DOHH2 (cell line): ENCODE measurements around the gene CPSF4L.

Experiments used
- H3F3A ChIP-seq: fragments of 200-600 bp; sonication (generic), shearing (Covaris generic); 2 replicates; pipeline ENCODE4 v1.6.0; 2016; ENCODE audit warnings: antibody characterized with exemption, mild to moderate bottlenecking; ENCODE audit not compliant: control insufficient read depth, insufficient read depth
- H3K27ac ChIP-seq: fragments of 200-600 bp; sonication (generic); 2 replicates; pipeline ENCODE4 v1.5.1; 2014; ENCODE audit warnings: low read depth, mild to moderate bottlenecking, low read length, moderate library complexity
- H3K27me3 ChIP-seq: fragments of 200-600 bp; sonication (generic); 2 replicates; pipeline ENCODE4 v1.6.1; 2014; ENCODE audit warnings: mild to moderate bottlenecking, low read length, mixed read lengths; ENCODE audit not compliant: control insufficient read depth
- H3K36me3 ChIP-seq: fragments of 200-600 bp; sonication (generic); 2 replicates; pipeline ENCODE4 v1.6.1; 2014; ENCODE audit warnings: mild to moderate bottlenecking, low read length, moderate library complexity, mixed read lengths; ENCODE audit not compliant: control insufficient read depth
- H3K4me1 ChIP-seq: fragments of 200-600 bp; sonication (generic); 2 replicates; pipeline ENCODE4 v1.6.1; 2014; ENCODE audit warnings: mild to moderate bottlenecking, low read length, mixed read lengths; ENCODE audit not compliant: control insufficient read depth
- H3K4me2 ChIP-seq: fragments of 200-600 bp; sonication (generic); 2 replicates; pipeline ENCODE4 v1.6.0; 2014; ENCODE audit warnings: mild to moderate bottlenecking, low read length, moderate library complexity
- H3K4me3 ChIP-seq: fragments of 200-600 bp; sonication (generic); 2 replicates; pipeline ENCODE4 v1.5.1; 2014; ENCODE audit warnings: mild to moderate bottlenecking, low read length, mixed read lengths
- H3K79me2 ChIP-seq: fragments of 200-600 bp; sonication (generic); 2 replicates; pipeline ENCODE4 v1.6.1; 2014; ENCODE audit warnings: mild to moderate bottlenecking, low read length, mixed read lengths; ENCODE audit not compliant: control insufficient read depth
- H3K9me2 ChIP-seq: fragments of 200-600 bp; sonication (generic); replicated peaks from 2 replicates; pipeline ENCODE4 v1.6.1; 2014; ENCODE audit warnings: mild to moderate bottlenecking, low read length, mixed read lengths; ENCODE audit not compliant: control insufficient read depth
- H3K9me3 ChIP-seq: fragments of 200-600 bp; sonication (generic); 2 replicates; pipeline ENCODE4 v1.6.1; 2014; ENCODE audit warnings: antibody characterized with exemption, low read length, mixed read lengths; ENCODE audit not compliant: control insufficient read depth, insufficient read depth
- H4K20me1 ChIP-seq: fragments of 200-600 bp; sonication (generic); 2 replicates; pipeline ENCODE4 v1.6.0; 2014; ENCODE audit warnings: low read depth, mild to moderate bottlenecking, antibody characterized with exemption, low read length, moderate library complexity; ENCODE audit not compliant: control insufficient read depth, insufficient read depth
- EZH2phosphoT487 ChIP-seq: fragments of 200-600 bp; sonication (generic); IDR thresholded peaks from 2 replicates; pipeline ENCODE4 v1.6.1; 2017; ENCODE audit warnings: borderline replicate concordance, mild to moderate bottlenecking, antibody characterized with exemption, low read length, moderate library complexity, mixed read lengths
- TF ChIP-seq, protein P1 (sequence below): fragments of 200-600 bp; sonication (generic); IDR thresholded peaks from one replicate; pipeline ENCODE4 v1.5.1; 2014; ENCODE audit warnings: antibody characterized with exemption, mild to moderate bottlenecking, low read depth, low read length; ENCODE audit not compliant: poor library complexity, severe bottlenecking

The CPSF4L gene

DNA sequence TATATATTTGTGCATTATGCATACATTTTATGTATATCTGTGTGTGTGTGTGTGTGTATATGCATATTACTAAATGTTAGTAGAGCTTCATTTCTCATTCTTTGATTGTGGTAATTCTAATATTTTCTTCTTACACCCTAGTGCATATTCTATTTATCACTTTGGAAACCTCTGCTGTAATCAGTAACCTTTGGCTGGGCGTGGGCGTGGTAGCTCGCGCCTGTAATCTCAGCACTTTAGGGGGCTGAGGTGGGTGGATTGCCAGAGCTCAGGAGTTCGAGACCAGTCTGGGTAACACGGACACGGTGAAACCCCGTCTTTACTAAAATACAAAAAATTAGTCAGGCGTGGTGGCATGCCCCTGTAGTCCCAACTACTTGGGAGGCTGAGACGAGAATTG, 26.9 kb downstream of the CPSF4L start:
- Histone ChIP-seq H3K4me3 (no peak overlapping the region), H3K9me3 (no peaks in the 10 kb centered on the region), H3K9me2 (no peaks in the 10 kb centered on the region), H3K79me2 (peaks cover 94% of the 10 kb centered on the region), H3K27me3 (no peaks in the 10 kb centered on the region), H3K4me1 (peaks cover 50% of the 10 kb centered on the region), H3K27ac (no peak overlapping the region), H3K4me2 (no peak overlapping the region), H4K20me1 (peaks cover 16% of the 10 kb centered on the region; the same call in 1 of the 2 replicates), H3F3A (no peaks in the 10 kb centered on the region), H3K36me3 (peaks cover 62% of the 10 kb centered on the region)
- no peak for TF ChIP-seq EZH2phosphoT487
- TF ChIP-seq, protein P1, sequence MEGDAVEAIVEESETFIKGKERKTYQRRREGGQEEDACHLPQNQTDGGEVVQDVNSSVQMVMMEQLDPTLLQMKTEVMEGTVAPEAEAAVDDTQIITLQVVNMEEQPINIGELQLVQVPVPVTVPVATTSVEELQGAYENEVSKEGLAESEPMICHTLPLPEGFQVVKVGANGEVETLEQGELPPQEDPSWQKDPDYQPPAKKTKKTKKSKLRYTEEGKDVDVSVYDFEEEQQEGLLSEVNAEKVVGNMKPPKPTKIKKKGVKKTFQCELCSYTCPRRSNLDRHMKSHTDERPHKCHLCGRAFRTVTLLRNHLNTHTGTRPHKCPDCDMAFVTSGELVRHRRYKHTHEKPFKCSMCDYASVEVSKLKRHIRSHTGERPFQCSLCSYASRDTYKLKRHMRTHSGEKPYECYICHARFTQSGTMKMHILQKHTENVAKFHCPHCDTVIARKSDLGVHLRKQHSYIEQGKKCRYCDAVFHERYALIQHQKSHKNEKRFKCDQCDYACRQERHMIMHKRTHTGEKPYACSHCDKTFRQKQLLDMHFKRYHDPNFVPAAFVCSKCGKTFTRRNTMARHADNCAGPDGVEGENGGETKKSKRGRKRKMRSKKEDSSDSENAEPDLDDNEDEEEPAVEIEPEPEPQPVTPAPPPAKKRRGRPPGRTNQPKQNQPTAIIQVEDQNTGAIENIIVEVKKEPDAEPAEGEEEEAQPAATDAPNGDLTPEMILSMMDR = no peak

DNA sequence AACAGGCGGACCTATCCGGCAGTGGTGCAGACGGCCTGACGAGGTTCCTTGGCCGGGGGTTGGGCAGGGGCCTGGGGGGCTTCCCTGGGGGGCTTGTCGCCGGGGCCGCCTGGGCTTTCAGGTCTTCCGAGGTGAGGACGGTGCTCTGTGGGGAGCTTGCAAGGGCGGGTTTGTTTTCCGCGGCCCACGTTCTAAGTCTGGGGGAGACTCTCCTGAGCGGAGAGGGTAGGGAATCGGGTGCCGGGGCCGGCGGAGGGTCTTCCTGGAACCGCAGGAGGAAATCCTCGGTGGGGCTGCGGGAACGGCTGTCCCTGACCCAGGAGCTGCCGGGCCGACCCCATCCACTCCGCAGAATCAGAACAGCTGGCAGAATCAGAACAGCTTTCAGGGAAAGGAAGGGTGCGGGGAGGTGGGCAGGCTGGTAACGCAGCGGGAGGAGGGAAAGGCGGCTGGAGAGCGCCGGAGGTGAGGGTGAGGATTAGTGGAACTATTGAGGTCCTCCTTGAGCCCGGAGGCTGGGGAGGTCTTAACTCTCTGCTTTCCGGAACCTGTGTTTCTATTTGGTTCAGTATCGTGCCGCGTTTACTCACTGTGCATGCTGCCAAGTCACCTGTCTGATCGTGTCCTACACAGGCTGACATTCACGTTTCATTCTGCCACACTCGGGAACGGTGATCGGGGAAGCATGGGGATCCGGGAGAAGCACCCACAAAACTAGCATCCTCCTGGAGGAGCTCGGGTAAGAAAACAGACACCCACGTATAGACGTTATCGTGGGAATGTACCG, 28.9 kb downstream of the CPSF4L start:
- peaks cover 93% of the 10 kb centered on the region for H3K79me2 ChIP-seq
- H3K27me3 ChIP-seq = no peaks in the 10 kb centered on the region
- peaks cover 16% of the 10 kb centered on the region; the same call in 1 of the 2 replicates for H4K20me1 ChIP-seq
- peaks cover 59% of the 10 kb centered on the region for H3K36me3 ChIP-seq
- H3K4me3 ChIP-seq = peak overlapping the region; percentile 100
- peak overlapping the region; percentile 50 for H3K27ac ChIP-seq
- no peaks in the 10 kb centered on the region for H3F3A ChIP-seq
- H3K4me1 ChIP-seq = peaks cover 55% of the 10 kb centered on the region
- H3K9me3 ChIP-seq = no peaks in the 10 kb centered on the region
- no peaks in the 10 kb centered on the region for H3K9me2 ChIP-seq
- no peak for TF ChIP-seq EZH2phosphoT487
- H3K4me2 ChIP-seq = peak overlapping the region; percentile 99

DNA sequence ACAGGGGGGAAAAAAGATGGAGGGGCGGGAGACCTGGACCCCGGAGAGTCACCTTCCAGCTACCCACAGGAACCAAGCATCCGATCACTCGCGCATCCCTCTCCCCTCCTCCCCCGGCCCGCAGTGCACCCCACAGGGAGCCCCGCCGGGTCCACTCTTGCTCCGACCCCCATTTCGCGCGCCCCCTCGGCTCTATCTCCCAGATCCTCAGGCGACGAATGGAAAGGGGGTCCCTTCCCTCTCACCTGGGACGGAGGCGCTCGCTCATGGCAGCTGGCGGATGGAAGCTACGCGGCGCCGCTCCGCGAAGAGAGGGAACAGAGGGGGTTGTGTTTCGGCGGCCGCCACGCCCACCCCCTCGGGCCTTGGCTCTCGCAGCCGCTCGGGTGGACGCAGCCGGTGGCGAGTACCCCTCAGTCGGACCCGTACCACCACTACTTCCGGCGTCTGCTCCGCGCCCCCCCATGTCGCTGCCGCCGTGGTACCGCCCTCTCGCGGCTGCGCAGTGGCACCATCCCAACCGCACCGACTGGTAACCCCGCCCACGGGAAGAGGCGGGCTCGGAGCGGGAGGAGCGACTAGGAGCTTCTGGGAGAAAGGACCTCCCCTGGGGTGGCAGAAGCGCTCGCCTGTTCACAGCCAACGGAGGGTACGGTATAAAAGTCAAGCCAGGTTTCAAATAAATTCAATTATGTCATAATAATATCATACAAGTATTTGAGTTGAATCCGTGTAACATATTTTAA, 29.7 kb downstream of the CPSF4L start:
- Histone ChIP-seq H3K27ac (peak overlapping the region; percentile 50), H3K79me2 (peaks cover 93% of the 10 kb centered on the region), H3K27me3 (no peaks in the 10 kb centered on the region), H3K4me3 (peak overlapping the region; percentile 100), H3K9me3 (no peaks in the 10 kb centered on the region), H3K4me1 (peaks cover 55% of the 10 kb centered on the region), H4K20me1 (peaks cover 20% of the 10 kb centered on the region), H3F3A (no peaks in the 10 kb centered on the region), H3K36me3 (peaks cover 59% of the 10 kb centered on the region), H3K9me2 (no peaks in the 10 kb centered on the region), H3K4me2 (peak overlapping the region; percentile 99)
- TF ChIP-seq, protein P1 = no peak
- no peak for TF ChIP-seq EZH2phosphoT487
